ENCODE data around the gene CGRRF1.

The CGRRF1 gene

DNA sequence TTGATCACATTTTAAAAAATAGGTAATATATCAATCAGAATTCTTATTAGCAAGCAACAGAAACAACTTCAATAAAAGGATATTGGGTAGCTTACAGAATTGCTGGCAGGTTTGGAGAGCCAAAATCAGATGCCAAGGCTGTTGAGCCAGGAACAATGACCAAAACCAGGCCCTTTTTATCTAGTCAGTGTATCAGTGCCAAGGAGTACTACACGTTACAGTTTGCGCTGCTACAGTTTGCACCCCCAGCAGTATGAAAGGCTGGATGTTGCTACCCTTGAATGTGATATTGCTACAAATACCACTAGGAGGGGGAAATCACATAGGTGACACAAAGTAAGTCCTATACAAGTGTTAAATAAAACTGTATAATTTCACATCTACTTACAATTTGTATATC is 19.3 kb downstream of the CGRRF1 start:
- Histone ChIP-seq H3K79me2 (ENCODE audit: insufficient read depth, low read length) (no peaks in the 10 kb centered on the region), H3K36me3 (ENCODE audit: low read length) (peaks cover under 1% of the 10 kb centered on the region; the same call in 1 of the 2 replicates), H3K9me2 (replicated peaks; ENCODE audit: insufficient read depth, low read length) (no peaks in the 10 kb centered on the region), H3K4me3 (ENCODE audit: insufficient read depth, low read length, poor library complexity, severe bottlenecking) (no peak overlapping the region), H3F3A (ENCODE audit: insufficient read depth) (peaks cover 8% of the 10 kb centered on the region), H4K20me1 (ENCODE audit: low read depth, low read length) (no peaks in the 10 kb centered on the region), H3K9me3 (ENCODE audit: insufficient read depth, low read length) (no peaks in the 10 kb centered on the region), H3K4me2 (ENCODE audit: low read depth, low read length, poor library complexity, severe bottlenecking) (no peak overlapping the region), H2AFZ (ENCODE audit: low read depth, low read length, severe bottlenecking) (no peak overlapping the region), H3K27ac (ENCODE audit: low read depth, low read length) (no peak overlapping the region), H3K27me3 (ENCODE audit: low read length) (no peaks in the 10 kb centered on the region), H3K9ac (ENCODE audit: low read length) (no peak overlapping the region)
- TF ChIP-seq CTCF (IDR thresholded peaks at IDR 0.05; ENCODE audit: insufficient read depth, low read length, poor library complexity, severe bottlenecking) = no peak
- TF ChIP-seq EZH2phosphoT487 (conservative IDR thresholded peaks at IDR 0.05; ENCODE audit: low read length) = no peak

DNA sequence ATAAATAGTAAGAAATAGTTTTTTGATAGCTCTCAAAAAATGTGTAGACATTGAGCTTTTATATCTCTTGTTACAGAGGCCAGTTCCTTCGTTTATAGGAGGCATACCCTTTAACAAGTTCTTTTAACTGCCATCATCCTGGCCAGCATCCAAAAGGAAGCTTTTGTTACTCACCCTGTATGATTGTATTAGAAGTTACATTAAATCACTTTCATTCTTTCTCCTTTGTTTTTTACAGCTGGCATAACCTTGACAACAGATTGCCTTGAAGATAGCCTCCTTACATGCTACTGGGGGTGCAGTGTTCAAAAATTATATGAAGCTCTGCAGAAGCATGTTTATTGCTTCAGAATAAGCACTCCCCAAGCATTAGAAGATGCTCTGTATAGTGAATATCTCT is 20.1 kb downstream of the CGRRF1 start:
- Histone ChIP-seq H3F3A (ENCODE audit: insufficient read depth) (peaks cover 8% of the 10 kb centered on the region), H3K4me3 (ENCODE audit: insufficient read depth, low read length, poor library complexity, severe bottlenecking) (no peak overlapping the region), H2AFZ (ENCODE audit: low read depth, low read length, severe bottlenecking) (no peak overlapping the region), H3K4me2 (ENCODE audit: low read depth, low read length, poor library complexity, severe bottlenecking) (no peak overlapping the region), H3K36me3 (ENCODE audit: low read length) (no peaks in the 10 kb centered on the region), H3K9ac (ENCODE audit: low read length) (no peak overlapping the region), H3K9me2 (replicated peaks; ENCODE audit: insufficient read depth, low read length) (no peaks in the 10 kb centered on the region), H3K27ac (ENCODE audit: low read depth, low read length) (no peak overlapping the region), H3K79me2 (ENCODE audit: insufficient read depth, low read length) (no peaks in the 10 kb centered on the region), H3K9me3 (ENCODE audit: insufficient read depth, low read length) (no peaks in the 10 kb centered on the region), H4K20me1 (ENCODE audit: low read depth, low read length) (no peaks in the 10 kb centered on the region), H3K27me3 (ENCODE audit: low read length) (no peaks in the 10 kb centered on the region)
- TF ChIP-seq EZH2phosphoT487 (conservative IDR thresholded peaks at IDR 0.05; ENCODE audit: low read length) = no peak

GRCh38 chr14:54532111-54533012 is 22.7 kb downstream of the CGRRF1 start:
- no peaks in the 10 kb centered on the region for H3K9me2 ChIP-seq (replicated peaks; ENCODE audit: insufficient read depth, low read length)
- peak overlapping the region; percentile 37 for H2AFZ ChIP-seq (ENCODE audit: low read depth, low read length, severe bottlenecking)
- H3K9me3 ChIP-seq (ENCODE audit: insufficient read depth, low read length) = no peaks in the 10 kb centered on the region
- no peaks in the 10 kb centered on the region for H4K20me1 ChIP-seq (ENCODE audit: low read depth, low read length)
- H3K36me3 ChIP-seq (ENCODE audit: low read length) = no peaks in the 10 kb centered on the region
- H3K4me3 ChIP-seq (ENCODE audit: insufficient read depth, low read length, poor library complexity, severe bottlenecking) = no peak overlapping the region
- H3K27me3 ChIP-seq (ENCODE audit: low read length) = no peaks in the 10 kb centered on the region
- peak overlapping the region; percentile 69 for H3K27ac ChIP-seq (ENCODE audit: low read depth, low read length)
- H3F3A ChIP-seq (ENCODE audit: insufficient read depth) = peaks cover 8% of the 10 kb centered on the region
- no peak for TF ChIP-seq CTCF (IDR thresholded peaks at IDR 0.05; ENCODE audit: insufficient read depth, low read length, poor library complexity, severe bottlenecking)
- TF ChIP-seq EZH2phosphoT487 (conservative IDR thresholded peaks at IDR 0.05; ENCODE audit: low read length) = no peak
- H3K79me2 ChIP-seq (ENCODE audit: insufficient read depth, low read length) = no peaks in the 10 kb centered on the region
- H3K4me2 ChIP-seq (ENCODE audit: low read depth, low read length, poor library complexity, severe bottlenecking) = peak overlapping the region; percentile 59
- H3K9ac ChIP-seq (ENCODE audit: low read length) = no peak overlapping the region; the same call in 1 of the 2 replicates

DNA sequence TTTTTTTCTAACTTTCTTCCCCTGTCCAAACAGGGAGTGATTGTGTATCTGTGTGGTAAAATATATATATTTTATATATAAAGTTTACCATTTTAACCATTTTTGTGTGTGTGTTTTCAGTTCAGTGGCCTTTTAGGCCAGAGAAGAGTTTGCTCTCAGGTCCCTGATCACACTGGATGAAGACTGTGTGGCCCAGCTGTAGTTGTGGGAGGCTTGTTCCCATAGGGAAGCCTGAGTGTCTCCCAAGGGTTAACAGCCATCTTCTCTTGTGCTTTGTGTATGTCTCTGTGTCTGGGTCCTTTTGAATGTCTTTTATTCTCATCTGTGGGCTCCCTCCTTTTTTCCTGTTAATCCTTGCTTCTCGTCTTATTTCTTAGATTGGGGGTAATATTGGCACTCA is 23.4 kb downstream of the CGRRF1 start:
- Histone ChIP-seq H3K4me2 (ENCODE audit: low read depth, low read length, poor library complexity, severe bottlenecking) (peak overlapping the region; percentile 59), H2AFZ (ENCODE audit: low read depth, low read length, severe bottlenecking) (peak overlapping the region; percentile 37), H3K9me2 (replicated peaks; ENCODE audit: insufficient read depth, low read length) (no peaks in the 10 kb centered on the region), H3K79me2 (ENCODE audit: insufficient read depth, low read length) (no peaks in the 10 kb centered on the region), H3K9me3 (ENCODE audit: insufficient read depth, low read length) (no peaks in the 10 kb centered on the region), H3K27me3 (ENCODE audit: low read length) (no peaks in the 10 kb centered on the region), H3K4me3 (ENCODE audit: insufficient read depth, low read length, poor library complexity, severe bottlenecking) (no peak overlapping the region), H3K27ac (ENCODE audit: low read depth, low read length) (peak overlapping the region; percentile 69), H3F3A (ENCODE audit: insufficient read depth) (peaks cover 8% of the 10 kb centered on the region), H3K36me3 (ENCODE audit: low read length) (peaks cover under 1% of the 10 kb centered on the region; the same call in 1 of the 2 replicates), H4K20me1 (ENCODE audit: low read depth, low read length) (no peaks in the 10 kb centered on the region), H3K9ac (ENCODE audit: low read length) (no peak overlapping the region; the same call in 1 of the 2 replicates)
- TF ChIP-seq CTCF (IDR thresholded peaks at IDR 0.05; ENCODE audit: insufficient read depth, low read length, poor library complexity, severe bottlenecking) (no peak), EZH2phosphoT487 (conservative IDR thresholded peaks at IDR 0.05; ENCODE audit: low read length) (no peak)
